Suprapubic skin (tissue), 4 donors: Measurements from ENCODE around the gene SIRPA. TPM values are rescaled to one million over a fixed set of nuclear protein-coding genes. Genes with fewer than 3 reads are reported as not detected.

Experiments
- DNase-seq, 2 donors: peaks; one replicate each; pipeline ENCODE4 v3.0.0-alpha.2; 2019; ENCODE audit warnings: low spot score in 2 of 2
- H3K27ac ChIP-seq: fragments of 200-600 bp; sonication (generic); one replicate; pipeline ENCODE4 v1.5.1; 2019
- H3K27me3 ChIP-seq: fragments of 200-600 bp; sonication (generic); one replicate; pipeline ENCODE4 v1.5.1; 2019
- H3K36me3 ChIP-seq: fragments of 200-600 bp; sonication (generic); one replicate; pipeline ENCODE4 v1.5.1; 2019
- H3K4me1 ChIP-seq: fragments of 200-600 bp; sonication (generic); one replicate; pipeline ENCODE4 v1.5.1; 2019
- H3K4me3 ChIP-seq: fragments of 200-600 bp; sonication (generic); one replicate; pipeline ENCODE4 v1.5.1; 2019; ENCODE audit warnings: mild to moderate bottlenecking
- H3K9me3 ChIP-seq: fragments of 200-600 bp; sonication (generic); one replicate; pipeline ENCODE4 v1.5.1; 2019
- EP300 ChIP-seq: sonication (generic); formaldehyde crosslinking; IDR thresholded peaks from one replicate; pipeline ENCODE4 v1.6.1; 2017; ENCODE audit warnings: antibody characterized with exemption
- POLR2A ChIP-seq, 2 donors: fragments of 450-650 bp; IDR thresholded peaks; one replicate each; pipeline ENCODE4 v1.6.1; 2017; ENCODE audit warnings: antibody characterized with exemption in 2 of 2, mild to moderate bottlenecking in 2 of 2, moderate library complexity in 2 of 2
- POLR2AphosphoS5 ChIP-seq, 3 donors: sonication (generic); formaldehyde crosslinking; IDR thresholded peaks; one replicate each; pipeline ENCODE4 v1.6.1; 2017; ENCODE audit warnings: antibody characterized with exemption in 3 of 3
- WGBS: methylation state at CpG from one replicate; pipeline ENCODE4 v1.1.5; 2018; 5-methylcytosine and 5-hydroxymethylcytosine counted together
- total RNA-seq, 4 donors: library from RNA; depleted of rRNA; stranded (reverse); fragments of >200 nt; gene quantifications; one replicate each; pipeline ENCODE4 v1.1.0, GENCODE V29; 2016
- TF ChIP-seq, protein P1 (sequence below), 2 donors: fragments of 200-600 bp in 1 of 2; fragments of 450-650 bp in 1 of 2; sonication (generic) in 1 of 2; IDR thresholded peaks; one replicate each; pipeline ENCODE4 v1.5.1; 2016 to 2019; ENCODE audit warnings: antibody characterized with exemption in 2 of 2, mild to moderate bottlenecking in 1 of 2, moderate library complexity in 1 of 2

SIRPA gene
- total RNA-seq, 4 donors from 2014 or later = 30.3 to 53.3 (median 47.3) TPM

DNA sequence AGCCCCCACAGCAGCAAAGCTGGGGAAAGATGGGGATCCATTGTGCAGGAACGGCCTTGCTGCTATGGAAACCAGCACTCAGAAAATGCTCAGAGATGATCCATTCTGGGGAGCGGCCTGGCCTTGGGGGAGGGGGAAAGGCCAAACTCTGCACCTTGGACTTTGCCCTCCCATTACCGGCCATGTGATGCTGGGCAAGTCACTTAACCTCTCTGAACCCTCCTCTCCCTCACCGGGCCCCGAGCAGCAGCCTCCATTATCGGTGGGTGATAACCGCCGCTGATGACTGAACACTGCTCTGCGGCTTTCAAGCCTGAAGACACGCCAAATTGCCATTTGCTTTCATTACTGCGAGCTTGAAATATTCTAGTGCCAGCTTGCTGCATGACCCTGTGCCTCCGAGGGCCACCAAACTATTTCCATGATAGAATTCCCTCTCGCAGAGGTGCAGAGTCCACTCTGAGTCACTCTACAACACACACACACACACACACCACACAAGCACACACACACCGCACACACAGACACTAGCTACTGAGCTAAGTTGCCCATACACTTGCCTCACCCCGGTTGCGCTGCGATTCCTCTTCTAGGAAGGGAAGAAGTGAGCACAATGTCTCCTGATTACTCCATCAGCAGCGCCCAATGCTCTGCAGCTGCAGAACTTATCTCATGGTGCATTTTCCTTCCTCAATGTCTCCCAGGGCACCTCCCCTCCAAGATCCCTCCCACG lies 20.6 kb upstream of the SIRPA start:
- Histone ChIP-seq H3K4me3 (no peak overlapping the region), H3K4me1 (no peaks in the 10 kb centered on the region), H3K27me3 (no peaks in the 10 kb centered on the region), H3K27ac (no peak overlapping the region), H3K36me3 (no peaks in the 10 kb centered on the region), H3K9me3 (no peaks in the 10 kb centered on the region)
- no peak for TF ChIP-seq POLR2A (IDR thresholded peaks at IDR 0.05)
- TF ChIP-seq EP300 = no peak
- TF ChIP-seq, protein P1, sequence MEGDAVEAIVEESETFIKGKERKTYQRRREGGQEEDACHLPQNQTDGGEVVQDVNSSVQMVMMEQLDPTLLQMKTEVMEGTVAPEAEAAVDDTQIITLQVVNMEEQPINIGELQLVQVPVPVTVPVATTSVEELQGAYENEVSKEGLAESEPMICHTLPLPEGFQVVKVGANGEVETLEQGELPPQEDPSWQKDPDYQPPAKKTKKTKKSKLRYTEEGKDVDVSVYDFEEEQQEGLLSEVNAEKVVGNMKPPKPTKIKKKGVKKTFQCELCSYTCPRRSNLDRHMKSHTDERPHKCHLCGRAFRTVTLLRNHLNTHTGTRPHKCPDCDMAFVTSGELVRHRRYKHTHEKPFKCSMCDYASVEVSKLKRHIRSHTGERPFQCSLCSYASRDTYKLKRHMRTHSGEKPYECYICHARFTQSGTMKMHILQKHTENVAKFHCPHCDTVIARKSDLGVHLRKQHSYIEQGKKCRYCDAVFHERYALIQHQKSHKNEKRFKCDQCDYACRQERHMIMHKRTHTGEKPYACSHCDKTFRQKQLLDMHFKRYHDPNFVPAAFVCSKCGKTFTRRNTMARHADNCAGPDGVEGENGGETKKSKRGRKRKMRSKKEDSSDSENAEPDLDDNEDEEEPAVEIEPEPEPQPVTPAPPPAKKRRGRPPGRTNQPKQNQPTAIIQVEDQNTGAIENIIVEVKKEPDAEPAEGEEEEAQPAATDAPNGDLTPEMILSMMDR (IDR thresholded peaks at IDR 0.05) = no peak
- no peak for TF ChIP-seq POLR2AphosphoS5 (IDR thresholded peaks at IDR 0.05)
- WGBS = 84% methylated on average over 19 of the region's 19 CpGs
- DNase-seq = no peak

DNA sequence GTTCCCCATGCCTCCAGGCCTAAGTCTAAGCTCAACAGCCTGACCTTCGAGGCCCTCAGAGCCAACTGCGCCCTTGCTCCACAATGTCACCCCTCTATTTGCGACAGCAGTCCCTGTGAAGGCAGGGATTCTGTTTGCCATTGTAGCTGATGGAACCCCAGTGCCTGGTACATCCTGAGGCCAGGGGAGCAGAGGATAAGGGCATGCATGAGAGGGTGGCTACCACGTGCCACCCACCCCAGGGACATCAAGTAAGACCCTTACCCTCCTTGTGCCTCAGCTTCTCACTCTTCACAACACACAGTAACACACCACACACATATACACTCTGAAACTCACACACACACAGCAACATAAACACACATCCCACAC lies 20.0 kb upstream of the SIRPA start:
- DNase-seq = no peak
- 82% methylated on average over 4 of the region's 4 CpGs for WGBS
- Histone ChIP-seq H3K27ac (no peak overlapping the region), H3K4me3 (no peak overlapping the region), H3K9me3 (no peaks in the 10 kb centered on the region), H3K36me3 (no peaks in the 10 kb centered on the region), H3K27me3 (no peaks in the 10 kb centered on the region), H3K4me1 (no peaks in the 10 kb centered on the region)
- no peak for TF ChIP-seq POLR2AphosphoS5 (IDR thresholded peaks at IDR 0.05)
- TF ChIP-seq POLR2A (IDR thresholded peaks at IDR 0.05) = no peak
- TF ChIP-seq, protein P1 (IDR thresholded peaks at IDR 0.05) = no peak

DNA sequence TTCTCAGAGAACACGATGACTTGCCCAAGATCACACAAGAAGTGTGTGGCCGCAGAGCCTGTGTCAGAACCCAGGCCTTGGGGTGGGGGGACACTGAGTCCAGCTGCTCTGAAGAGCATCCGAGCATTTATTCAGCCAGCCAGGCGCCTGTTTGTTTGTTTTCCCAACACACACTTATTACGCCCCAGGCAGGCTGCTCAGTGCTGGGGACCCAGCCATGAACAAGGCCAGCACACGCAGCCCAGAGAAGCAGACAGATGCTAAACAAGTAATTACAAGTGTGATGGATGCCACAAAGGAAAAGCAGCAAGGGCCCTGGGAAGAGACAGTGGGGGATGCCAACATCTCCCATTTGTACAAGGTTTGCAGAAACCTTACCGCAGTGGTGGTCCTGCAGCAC lies 19.4 kb upstream of the SIRPA start:
- 58% methylated on average over 7 of the region's 7 CpGs for WGBS
- Histone ChIP-seq H3K36me3 (no peaks in the 10 kb centered on the region), H3K27ac (no peak overlapping the region), H3K4me1 (no peaks in the 10 kb centered on the region), H3K4me3 (no peak overlapping the region), H3K27me3 (no peaks in the 10 kb centered on the region), H3K9me3 (no peaks in the 10 kb centered on the region)
- DNase-seq = no peak
- TF ChIP-seq, protein P1 (IDR thresholded peaks at IDR 0.05) = no peak
- TF ChIP-seq POLR2A (IDR thresholded peaks at IDR 0.05) = no peak
- TF ChIP-seq POLR2AphosphoS5 (IDR thresholded peaks at IDR 0.05) = no peak
- TF ChIP-seq EP300 = no peak

DNA sequence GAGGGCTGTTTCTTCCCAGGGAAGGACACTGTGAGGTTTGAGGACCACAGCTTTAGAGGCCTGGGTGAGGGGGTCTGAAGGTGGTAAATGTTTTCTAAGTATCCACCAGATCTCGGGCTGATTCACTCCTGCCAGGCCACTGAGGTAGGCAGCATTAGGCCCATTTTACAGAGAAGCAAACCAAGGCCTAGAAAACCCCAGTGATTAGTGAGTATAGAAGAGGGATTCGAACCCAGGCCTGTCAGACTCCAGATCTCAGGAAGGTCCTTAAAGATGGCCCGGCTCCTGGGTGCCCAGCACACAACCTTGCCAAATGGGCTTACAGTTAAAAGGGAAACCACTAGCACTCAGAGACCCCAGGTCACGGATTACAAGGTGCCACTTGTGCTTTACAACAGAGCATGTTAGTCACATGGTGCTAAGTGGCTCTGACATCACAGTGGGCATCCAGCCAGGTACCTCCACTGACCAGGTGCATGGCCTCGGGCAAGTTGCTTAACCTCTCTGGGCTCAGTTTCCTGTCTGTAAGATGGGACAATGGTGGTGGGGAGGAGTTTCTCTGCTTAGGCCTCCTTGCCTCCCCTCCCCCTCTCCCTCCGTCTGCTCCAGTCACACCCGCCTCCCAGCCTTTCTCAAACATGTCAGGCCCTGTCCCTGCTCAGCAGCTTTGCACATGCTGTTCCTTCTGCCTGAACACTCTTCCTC lies 18.8 kb upstream of the SIRPA start:
- Histone ChIP-seq H3K4me1 (peaks cover 3% of the 10 kb centered on the region), H3K9me3 (no peaks in the 10 kb centered on the region), H3K27ac (no peak overlapping the region), H3K36me3 (no peaks in the 10 kb centered on the region), H3K4me3 (no peak overlapping the region), H3K27me3 (no peaks in the 10 kb centered on the region)
- WGBS = 85% methylated on average over 4 of the region's 7 CpGs
- TF ChIP-seq POLR2AphosphoS5 (IDR thresholded peaks at IDR 0.05) = no peak
- no peak for TF ChIP-seq EP300
- TF ChIP-seq, protein P1 (IDR thresholded peaks at IDR 0.05) = no peak
- no peak for TF ChIP-seq POLR2A (IDR thresholded peaks at IDR 0.05)
- no peak for DNase-seq

DNA sequence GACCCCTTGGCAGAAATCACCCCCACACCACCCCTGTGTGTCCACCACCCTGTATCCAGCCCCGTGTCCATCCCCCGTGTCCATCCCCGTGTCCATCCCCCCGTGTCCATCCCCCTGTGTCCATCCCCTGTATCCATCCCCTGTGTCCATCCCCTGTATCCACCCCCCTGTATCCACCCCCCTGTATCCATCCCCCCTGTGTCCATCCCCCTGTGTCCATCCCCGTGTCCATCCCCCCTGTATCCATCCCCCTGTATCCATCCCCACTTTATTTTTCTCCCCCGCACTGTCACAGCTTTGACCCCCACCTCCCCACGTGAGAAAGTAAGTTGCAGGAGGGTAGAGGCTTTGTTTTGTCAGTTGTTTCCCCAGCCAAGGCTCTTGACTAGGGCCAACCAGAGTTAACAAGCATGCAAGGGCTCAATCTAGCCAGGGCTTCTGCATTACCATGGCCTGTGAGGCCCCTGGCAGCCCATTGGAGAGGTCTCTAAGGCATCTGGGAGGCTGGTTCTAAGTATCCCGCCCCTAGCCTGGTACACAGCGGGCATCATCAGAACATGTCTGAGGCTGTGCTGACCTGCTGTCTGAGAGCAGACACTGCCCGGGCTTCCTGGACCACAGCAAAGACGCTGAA lies 18.1 kb upstream of the SIRPA start:
- Histone ChIP-seq H3K4me1 (peaks cover 10% of the 10 kb centered on the region), H3K9me3 (no peaks in the 10 kb centered on the region), H3K36me3 (no peaks in the 10 kb centered on the region), H3K27me3 (no peaks in the 10 kb centered on the region), H3K27ac (no peak overlapping the region), H3K4me3 (no peak overlapping the region)
- TF ChIP-seq EP300 = no peak
- no peak for TF ChIP-seq POLR2AphosphoS5 (IDR thresholded peaks at IDR 0.05)
- TF ChIP-seq, protein P1 (IDR thresholded peaks at IDR 0.05) = no peak
- 69% methylated on average over 10 of the region's 11 CpGs for WGBS
- DNase-seq = no peak
